GM23338 (cell line): ENCODE data around the gene WDR12. TPM values are rescaled to one million over a fixed set of nuclear protein-coding genes. Genes with fewer than 3 reads are reported as not detected.

Experiments used
- ATAC-seq: fragments of 200-7000 bp; cut with Tn5 transposase; 3 replicates; pipeline ENCODE4 v1.9.1; 2020
- DNase-seq: peaks from one replicate; pipeline ENCODE4 v3.0.0-alpha.2; 2015; ENCODE audit warnings: low spot score
- H2AFZ ChIP-seq: fragments of 200-600 bp; sonication (generic); 2 replicates; pipeline ENCODE4 v1.8.0; 2016; ENCODE audit warnings: antibody characterized with exemption, mild to moderate bottlenecking, moderate library complexity
- H3F3A ChIP-seq: fragments of 200-600 bp; sonication (generic); replicated peaks from 2 replicates; pipeline ENCODE4 v1.8.0; 2017; ENCODE audit warnings: antibody characterized with exemption, mixed run types, low read depth
- H3K27ac ChIP-seq: fragments of 200-600 bp; sonication (generic); 2 replicates; pipeline ENCODE4 v1.6.1; 2016; ENCODE audit warnings: low read depth
- H3K27me3 ChIP-seq: fragments of 200-600 bp; sonication (generic); 2 replicates; pipeline ENCODE4 v1.8.0; 2016; ENCODE audit warnings: mild to moderate bottlenecking, mixed run types, moderate library complexity; ENCODE audit not compliant: insufficient read depth
- H3K36me3 ChIP-seq: fragments of 200-600 bp; sonication (generic); 2 replicates; pipeline ENCODE4 v1.8.0; 2016; ENCODE audit warnings: mild to moderate bottlenecking; ENCODE audit not compliant: insufficient read depth
- H3K4me1 ChIP-seq: fragments of 200-600 bp; sonication (generic); 2 replicates; pipeline ENCODE4 v1.8.0; 2016; ENCODE audit warnings: mild to moderate bottlenecking, moderate library complexity; ENCODE audit not compliant: insufficient read depth
- H3K4me2 ChIP-seq: fragments of 200-600 bp; sonication (generic); 2 replicates; pipeline ENCODE4 v1.7.1; 2017; ENCODE audit warnings: mixed run types
- H3K4me3 ChIP-seq: fragments of 200-600 bp; sonication (generic); 2 replicates; pipeline ENCODE4 v1.6.1; 2016; ENCODE audit warnings: mixed run types
- H3K79me2 ChIP-seq: fragments of 200-600 bp; sonication (generic); replicated peaks from 2 replicates; pipeline ENCODE4 v1.8.0; 2017; ENCODE audit warnings: mild to moderate bottlenecking; ENCODE audit not compliant: insufficient read depth
- H3K9me2 ChIP-seq: fragments of 200-600 bp; sonication (generic); 2 replicates; pipeline ENCODE4 v1.8.0; 2017; ENCODE audit not compliant: insufficient read depth
- H4K20me1 ChIP-seq: fragments of 200-600 bp; sonication (generic); replicated peaks from 2 replicates; pipeline ENCODE4 v1.8.0; 2017; ENCODE audit warnings: mild to moderate bottlenecking; ENCODE audit not compliant: insufficient read depth
- H3K27ac Mint-ChIP-seq: 2 replicates; pipeline ENCODE4 v1.8.0; 2020; ENCODE audit warnings: inconsistent platforms, mild to moderate bottlenecking, moderate library complexity, mixed read lengths
- H3K27me3 Mint-ChIP-seq: 3 replicates; pipeline ENCODE4 v1.8.0; 2022; ENCODE audit warnings: low read depth, mild to moderate bottlenecking, moderate library complexity, mixed read lengths, inconsistent platforms; ENCODE audit not compliant: insufficient read depth, poor library complexity
- H3K36me3 Mint-ChIP-seq: 3 replicates; pipeline ENCODE4 v1.8.0; 2021; ENCODE audit warnings: low read depth, mild to moderate bottlenecking, inconsistent platforms, moderate library complexity, mixed read lengths
- H3K4me1 Mint-ChIP-seq: 3 replicates; pipeline ENCODE4 v1.8.0; 2020; ENCODE audit warnings: mild to moderate bottlenecking, inconsistent platforms, mixed read lengths
- H3K4me3 Mint-ChIP-seq: 3 replicates; pipeline ENCODE4 v1.8.0; 2021; ENCODE audit warnings: moderate library complexity, mild to moderate bottlenecking, inconsistent platforms, mixed read lengths
- H3K9me3 Mint-ChIP-seq: 3 replicates; pipeline ENCODE4 v1.8.0; 2020; ENCODE audit warnings: moderate library complexity, mild to moderate bottlenecking, inconsistent platforms, mixed read lengths
- CREB1 ChIP-seq: fragments of 250-450 bp; sonication (Bioruptor Pico); IDR thresholded peaks from 2 replicates; pipeline ENCODE4 v1.5.0; 2020; ENCODE audit warnings: low read depth, mild to moderate bottlenecking, moderate library complexity
- EZH2 ChIP-seq: fragments of 200-600 bp; sonication (generic); IDR thresholded peaks from one replicate; pipeline ENCODE4 v1.8.0; 2017; ENCODE audit warnings: antibody characterized with exemption, mild to moderate bottlenecking, low read depth; ENCODE audit not compliant: unreplicated experiment
- EZH2phosphoT487 ChIP-seq: fragments of 200-600 bp; sonication (generic); IDR thresholded peaks from one replicate; pipeline ENCODE4 v1.8.1; 2018; ENCODE audit warnings: antibody characterized with exemption; ENCODE audit not compliant: unreplicated experiment
- JUNB ChIP-seq: IDR thresholded peaks from one replicate; pipeline ENCODE4 v1.6.1; 2016; ENCODE audit warnings: antibody characterized with exemption; ENCODE audit not compliant: unreplicated experiment
- POLR2AphosphoS5 ChIP-seq: IDR thresholded peaks from 2 replicates; pipeline ENCODE4 v1.6.1; 2016; ENCODE audit warnings: antibody characterized with exemption, low read depth
- ZNF114 ChIP-seq: fragments of 250-450 bp; sonication (Bioruptor Pico); IDR thresholded peaks from 2 replicates; pipeline ENCODE4 v1.5.0; 2020; ENCODE audit warnings: mild to moderate bottlenecking, moderate library complexity
- ZNF331 ChIP-seq: fragments of 250-450 bp; sonication (Bioruptor Pico); IDR thresholded peaks from 2 replicates; pipeline ENCODE4 v1.5.0; 2020; ENCODE audit warnings: low read depth, mild to moderate bottlenecking, moderate library complexity
- polyA plus RNA-seq: library from polyadenylated mRNA; unstranded; fragments of >200 nt; fragmentation: Nextera tagmentation; extraction: Ambion mirVana; gene quantifications from 2 replicates; pipeline ENCODE4 v1.2.1, GENCODE V29; 2016
- total RNA-seq: library from RNA; depleted of rRNA; stranded (reverse); fragments of >200 nt; shearing (Covaris generic); gene quantifications from 2 replicates; pipeline ENCODE4 v1.2.3, GENCODE V29; 2014
- TF ChIP-seq, protein P1 (sequence below): fragments of 250-450 bp; sonication (Bioruptor Pico); IDR thresholded peaks from 2 replicates; pipeline ENCODE4 v1.5.0; 2020; ENCODE audit warnings: mild to moderate bottlenecking, moderate library complexity
- TF ChIP-seq, protein P2 (sequence below), 2 experiments: fragments of 200-600 bp in 1 of 2; sonication (generic) in 1 of 2; conservative IDR thresholded peaks; 2 replicates each; pipeline versions ENCODE4 v1.5.1 to v1.6.1; 2016 to 2017; ENCODE audit warnings: antibody characterized with exemption in 2 of 2, low read depth in 2 of 2, mild to moderate bottlenecking in 2 of 2, moderate library complexity in 1 of 2
- TF ChIP-seq, protein P3 (sequence below): IDR thresholded peaks from one replicate; pipeline ENCODE4 v1.6.1; 2018; ENCODE audit warnings: antibody characterized with exemption; ENCODE audit not compliant: unreplicated experiment

WDR12 gene
- total and polyA plus RNA-seq, 2 experiments from 2014 or later: 98.1 to 240 TPM

DNA sequence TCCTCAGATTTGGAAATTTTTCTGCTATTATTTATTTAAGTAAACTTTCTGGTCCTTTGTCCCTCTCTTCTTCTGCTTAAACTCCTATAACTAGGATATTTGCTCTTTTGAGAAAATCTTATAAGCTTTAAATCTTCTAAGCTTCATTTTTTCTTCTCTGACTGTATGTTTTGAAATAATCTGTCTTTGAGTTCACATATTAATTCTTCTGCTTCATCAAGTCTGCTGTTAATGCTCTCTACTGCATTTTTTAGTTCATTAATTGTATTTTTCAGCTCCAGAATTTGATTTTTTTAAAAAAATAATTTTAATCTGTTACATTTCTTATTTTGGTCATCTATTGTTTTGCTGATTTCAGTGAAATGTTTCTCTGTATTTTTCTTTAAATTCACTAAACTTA lies 68.8 kb downstream of the WDR12 start (continued):
- TF ChIP-seq, protein P1, sequence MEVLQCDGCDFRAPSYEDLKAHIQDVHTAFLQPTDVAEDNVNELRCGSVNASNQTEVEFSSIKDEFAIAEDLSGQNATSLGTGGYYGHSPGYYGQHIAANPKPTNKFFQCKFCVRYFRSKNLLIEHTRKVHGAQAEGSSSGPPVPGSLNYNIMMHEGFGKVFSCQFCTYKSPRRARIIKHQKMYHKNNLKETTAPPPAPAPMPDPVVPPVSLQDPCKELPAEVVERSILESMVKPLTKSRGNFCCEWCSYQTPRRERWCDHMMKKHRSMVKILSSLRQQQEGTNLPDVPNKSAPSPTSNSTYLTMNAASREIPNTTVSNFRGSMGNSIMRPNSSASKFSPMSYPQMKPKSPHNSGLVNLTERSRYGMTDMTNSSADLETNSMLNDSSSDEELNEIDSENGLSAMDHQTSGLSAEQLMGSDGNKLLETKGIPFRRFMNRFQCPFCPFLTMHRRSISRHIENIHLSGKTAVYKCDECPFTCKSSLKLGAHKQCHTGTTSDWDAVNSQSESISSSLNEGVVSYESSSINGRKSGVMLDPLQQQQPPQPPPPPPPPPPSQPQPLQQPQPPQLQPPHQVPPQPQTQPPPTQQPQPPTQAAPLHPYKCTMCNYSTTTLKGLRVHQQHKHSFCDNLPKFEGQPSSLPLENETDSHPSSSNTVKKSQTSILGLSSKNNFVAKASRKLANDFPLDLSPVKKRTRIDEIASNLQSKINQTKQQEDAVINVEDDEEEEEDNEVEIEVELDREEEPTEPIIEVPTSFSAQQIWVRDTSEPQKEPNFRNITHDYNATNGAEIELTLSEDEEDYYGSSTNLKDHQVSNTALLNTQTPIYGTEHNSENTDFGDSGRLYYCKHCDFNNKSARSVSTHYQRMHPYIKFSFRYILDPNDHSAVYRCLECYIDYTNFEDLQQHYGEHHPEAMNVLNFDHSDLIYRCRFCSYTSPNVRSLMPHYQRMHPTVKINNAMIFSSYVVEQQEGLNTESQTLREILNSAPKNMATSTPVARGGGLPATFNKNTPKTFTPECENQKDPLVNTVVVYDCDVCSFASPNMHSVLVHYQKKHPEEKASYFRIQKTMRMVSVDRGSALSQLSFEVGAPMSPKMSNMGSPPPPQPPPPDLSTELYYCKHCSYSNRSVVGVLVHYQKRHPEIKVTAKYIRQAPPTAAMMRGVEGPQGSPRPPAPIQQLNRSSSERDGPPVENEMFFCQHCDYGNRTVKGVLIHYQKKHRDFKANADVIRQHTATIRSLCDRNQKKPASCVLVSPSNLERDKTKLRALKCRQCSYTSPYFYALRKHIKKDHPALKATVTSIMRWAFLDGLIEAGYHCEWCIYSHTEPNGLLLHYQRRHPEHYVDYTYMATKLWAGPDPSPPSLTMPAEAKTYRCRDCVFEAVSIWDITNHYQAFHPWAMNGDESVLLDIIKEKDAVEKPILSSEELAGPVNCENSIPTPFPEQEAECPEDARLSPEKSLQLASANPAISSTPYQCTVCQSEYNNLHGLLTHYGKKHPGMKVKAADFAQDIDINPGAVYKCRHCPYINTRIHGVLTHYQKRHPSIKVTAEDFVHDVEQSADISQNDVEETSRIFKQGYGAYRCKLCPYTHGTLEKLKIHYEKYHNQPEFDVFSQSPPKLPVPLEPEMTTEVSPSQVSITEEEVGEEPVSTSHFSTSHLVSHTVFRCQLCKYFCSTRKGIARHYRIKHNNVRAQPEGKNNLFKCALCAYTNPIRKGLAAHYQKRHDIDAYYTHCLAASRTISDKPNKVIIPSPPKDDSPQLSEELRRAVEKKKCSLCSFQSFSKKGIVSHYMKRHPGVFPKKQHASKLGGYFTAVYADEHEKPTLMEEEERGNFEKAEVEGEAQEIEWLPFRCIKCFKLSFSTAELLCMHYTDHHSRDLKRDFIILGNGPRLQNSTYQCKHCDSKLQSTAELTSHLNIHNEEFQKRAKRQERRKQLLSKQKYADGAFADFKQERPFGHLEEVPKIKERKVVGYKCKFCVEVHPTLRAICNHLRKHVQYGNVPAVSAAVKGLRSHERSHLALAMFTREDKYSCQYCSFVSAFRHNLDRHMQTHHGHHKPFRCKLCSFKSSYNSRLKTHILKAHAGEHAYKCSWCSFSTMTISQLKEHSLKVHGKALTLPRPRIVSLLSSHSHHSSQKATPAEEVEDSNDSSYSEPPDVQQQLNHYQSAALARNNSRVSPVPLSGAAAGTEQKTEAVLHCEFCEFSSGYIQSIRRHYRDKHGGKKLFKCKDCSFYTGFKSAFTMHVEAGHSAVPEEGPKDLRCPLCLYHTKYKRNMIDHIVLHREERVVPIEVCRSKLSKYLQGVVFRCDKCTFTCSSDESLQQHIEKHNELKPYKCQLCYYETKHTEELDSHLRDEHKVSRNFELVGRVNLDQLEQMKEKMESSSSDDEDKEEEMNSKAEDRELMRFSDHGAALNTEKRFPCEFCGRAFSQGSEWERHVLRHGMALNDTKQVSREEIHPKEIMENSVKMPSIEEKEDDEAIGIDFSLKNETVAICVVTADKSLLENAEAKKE (CRISPR knock-in tag): no peak
- no peak for TF ChIP-seq EZH2
- TF ChIP-seq EZH2phosphoT487: no peak
- no peak for TF ChIP-seq CREB1
- TF ChIP-seq, protein P2, sequence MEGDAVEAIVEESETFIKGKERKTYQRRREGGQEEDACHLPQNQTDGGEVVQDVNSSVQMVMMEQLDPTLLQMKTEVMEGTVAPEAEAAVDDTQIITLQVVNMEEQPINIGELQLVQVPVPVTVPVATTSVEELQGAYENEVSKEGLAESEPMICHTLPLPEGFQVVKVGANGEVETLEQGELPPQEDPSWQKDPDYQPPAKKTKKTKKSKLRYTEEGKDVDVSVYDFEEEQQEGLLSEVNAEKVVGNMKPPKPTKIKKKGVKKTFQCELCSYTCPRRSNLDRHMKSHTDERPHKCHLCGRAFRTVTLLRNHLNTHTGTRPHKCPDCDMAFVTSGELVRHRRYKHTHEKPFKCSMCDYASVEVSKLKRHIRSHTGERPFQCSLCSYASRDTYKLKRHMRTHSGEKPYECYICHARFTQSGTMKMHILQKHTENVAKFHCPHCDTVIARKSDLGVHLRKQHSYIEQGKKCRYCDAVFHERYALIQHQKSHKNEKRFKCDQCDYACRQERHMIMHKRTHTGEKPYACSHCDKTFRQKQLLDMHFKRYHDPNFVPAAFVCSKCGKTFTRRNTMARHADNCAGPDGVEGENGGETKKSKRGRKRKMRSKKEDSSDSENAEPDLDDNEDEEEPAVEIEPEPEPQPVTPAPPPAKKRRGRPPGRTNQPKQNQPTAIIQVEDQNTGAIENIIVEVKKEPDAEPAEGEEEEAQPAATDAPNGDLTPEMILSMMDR (conservative IDR thresholded peaks at IDR 0.05; ENCODE audit: low read depth in 2 of 2): no peak
- TF ChIP-seq POLR2AphosphoS5: no peak

DNA sequence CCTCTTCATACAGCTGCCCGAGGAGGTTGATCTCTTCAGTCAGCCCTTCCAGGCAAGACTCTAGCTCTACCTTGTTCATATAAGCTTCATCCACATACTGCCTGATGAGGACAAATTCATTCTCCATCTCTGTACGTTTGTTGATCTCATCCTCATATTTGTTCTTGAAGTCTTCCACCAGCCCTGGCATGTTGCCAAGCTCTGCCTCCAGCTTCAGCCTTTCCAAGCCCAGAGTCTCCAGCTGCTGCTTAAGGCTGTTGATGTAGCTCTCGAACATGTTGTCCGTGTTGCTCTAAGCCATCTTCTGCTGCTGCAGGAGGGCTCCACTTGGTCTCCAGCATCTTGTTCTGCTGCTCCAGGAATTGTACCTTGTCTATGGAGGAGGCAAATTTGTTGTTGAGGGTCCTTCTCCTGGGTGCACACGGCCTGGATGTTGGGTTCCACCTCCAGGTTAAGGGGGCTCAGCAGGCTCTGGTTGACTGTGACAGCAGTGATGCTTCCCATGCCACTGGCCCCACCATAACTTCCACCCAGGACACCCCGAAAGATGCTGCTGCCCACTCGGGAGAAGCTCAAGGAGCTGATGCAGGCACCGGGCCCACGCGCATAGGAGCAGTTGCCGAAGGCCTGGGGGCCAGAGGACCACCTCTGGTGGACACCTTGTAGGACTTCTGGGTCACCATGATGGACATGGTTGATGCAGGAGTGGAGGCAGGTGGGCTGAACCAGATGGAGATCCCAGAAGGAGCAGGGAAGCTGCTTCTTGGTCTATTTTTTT lies 70.2 kb downstream of the WDR12 start:
- DNase-seq (no peak), ATAC-seq (no peak)
- H3K27me3 ChIP-seq: no peaks in the 10 kb centered on the region
- H2AFZ ChIP-seq: no peak overlapping the region
- Mint-ChIP-seq H3K4me1 (no peaks in the 10 kb centered on the region; the same call in 2 of the 3 replicates), H3K9me3 (0 out of 3 replicates have a peak, but pooled peaks cover 5% of the 10 kb centered on the region), H3K27me3 (peaks cover 4% of the 10 kb centered on the region), H3K4me3 (no peak overlapping the region), H3K36me3 (no peaks in the 10 kb centered on the region; the same call in 2 of the 3 replicates), H3K27ac (no peak overlapping the region)
- H3K27ac ChIP-seq: no peak overlapping the region
- no peaks in the 10 kb centered on the region for H4K20me1 ChIP-seq
- H3K4me3 ChIP-seq: no peak overlapping the region
- no peaks in the 10 kb centered on the region for H3K79me2 ChIP-seq
- H3K36me3 ChIP-seq: no peaks in the 10 kb centered on the region
- H3K4me1 ChIP-seq: no peaks in the 10 kb centered on the region
- 0 out of 2 replicates have a peak, but pooled peaks cover 4% of the 10 kb centered on the region for H3K9me2 ChIP-seq
- no peaks in the 10 kb centered on the region for H3F3A ChIP-seq
- no peak overlapping the region for H3K4me2 ChIP-seq
- TF ChIP-seq ZNF331 (CRISPR knock-in tag) (no peak), JUNB (no peak), ZNF114 (no peak)
- TF ChIP-seq, protein P3, sequence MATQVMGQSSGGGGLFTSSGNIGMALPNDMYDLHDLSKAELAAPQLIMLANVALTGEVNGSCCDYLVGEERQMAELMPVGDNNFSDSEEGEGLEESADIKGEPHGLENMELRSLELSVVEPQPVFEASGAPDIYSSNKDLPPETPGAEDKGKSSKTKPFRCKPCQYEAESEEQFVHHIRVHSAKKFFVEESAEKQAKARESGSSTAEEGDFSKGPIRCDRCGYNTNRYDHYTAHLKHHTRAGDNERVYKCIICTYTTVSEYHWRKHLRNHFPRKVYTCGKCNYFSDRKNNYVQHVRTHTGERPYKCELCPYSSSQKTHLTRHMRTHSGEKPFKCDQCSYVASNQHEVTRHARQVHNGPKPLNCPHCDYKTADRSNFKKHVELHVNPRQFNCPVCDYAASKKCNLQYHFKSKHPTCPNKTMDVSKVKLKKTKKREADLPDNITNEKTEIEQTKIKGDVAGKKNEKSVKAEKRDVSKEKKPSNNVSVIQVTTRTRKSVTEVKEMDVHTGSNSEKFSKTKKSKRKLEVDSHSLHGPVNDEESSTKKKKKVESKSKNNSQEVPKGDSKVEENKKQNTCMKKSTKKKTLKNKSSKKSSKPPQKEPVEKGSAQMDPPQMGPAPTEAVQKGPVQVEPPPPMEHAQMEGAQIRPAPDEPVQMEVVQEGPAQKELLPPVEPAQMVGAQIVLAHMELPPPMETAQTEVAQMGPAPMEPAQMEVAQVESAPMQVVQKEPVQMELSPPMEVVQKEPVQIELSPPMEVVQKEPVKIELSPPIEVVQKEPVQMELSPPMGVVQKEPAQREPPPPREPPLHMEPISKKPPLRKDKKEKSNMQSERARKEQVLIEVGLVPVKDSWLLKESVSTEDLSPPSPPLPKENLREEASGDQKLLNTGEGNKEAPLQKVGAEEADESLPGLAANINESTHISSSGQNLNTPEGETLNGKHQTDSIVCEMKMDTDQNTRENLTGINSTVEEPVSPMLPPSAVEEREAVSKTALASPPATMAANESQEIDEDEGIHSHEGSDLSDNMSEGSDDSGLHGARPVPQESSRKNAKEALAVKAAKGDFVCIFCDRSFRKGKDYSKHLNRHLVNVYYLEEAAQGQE: no peak
